Loucy (cell line): ENCODE measurements around the gene ATAD3A.

Source experiments
- EZH2phosphoT487 ChIP-seq: fragments of 200-600 bp; IDR thresholded peaks from 2 replicates; pipeline ENCODE4 v1.6.1; 2018; ENCODE audit warnings: antibody characterized with exemption, mild to moderate bottlenecking, moderate library complexity, borderline replicate concordance
- TF ChIP-seq, protein P1 (sequence below): fragments of 200-600 bp; sonication (generic); conservative IDR thresholded peaks from 2 replicates; pipeline ENCODE4 v1.5.1; 2014; ENCODE audit warnings: mild to moderate bottlenecking, antibody characterized with exemption, low read length

DNA sequence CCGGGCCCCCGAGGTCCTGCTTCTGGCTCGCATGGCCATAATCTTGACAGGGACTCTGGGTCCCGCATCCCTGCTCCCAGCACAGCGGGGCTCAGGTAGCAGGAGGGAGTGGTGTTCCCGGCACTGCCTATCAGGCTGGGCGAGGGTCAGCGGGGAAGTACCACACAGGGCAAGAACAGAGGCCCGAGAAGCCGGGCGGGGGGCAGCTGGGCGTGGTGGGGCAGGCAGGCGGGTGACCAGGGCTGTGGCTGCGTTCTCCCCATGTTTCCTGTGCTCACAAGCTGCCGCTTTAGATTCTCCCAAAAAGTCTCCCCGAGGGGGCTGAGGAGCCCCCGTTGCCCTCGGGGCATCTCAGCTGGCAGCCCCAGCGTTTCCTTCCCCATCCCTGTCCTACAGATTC is 22.1 kb upstream of the ATAD3A start:
- TF ChIP-seq EZH2phosphoT487: no peak
- TF ChIP-seq, protein P1, sequence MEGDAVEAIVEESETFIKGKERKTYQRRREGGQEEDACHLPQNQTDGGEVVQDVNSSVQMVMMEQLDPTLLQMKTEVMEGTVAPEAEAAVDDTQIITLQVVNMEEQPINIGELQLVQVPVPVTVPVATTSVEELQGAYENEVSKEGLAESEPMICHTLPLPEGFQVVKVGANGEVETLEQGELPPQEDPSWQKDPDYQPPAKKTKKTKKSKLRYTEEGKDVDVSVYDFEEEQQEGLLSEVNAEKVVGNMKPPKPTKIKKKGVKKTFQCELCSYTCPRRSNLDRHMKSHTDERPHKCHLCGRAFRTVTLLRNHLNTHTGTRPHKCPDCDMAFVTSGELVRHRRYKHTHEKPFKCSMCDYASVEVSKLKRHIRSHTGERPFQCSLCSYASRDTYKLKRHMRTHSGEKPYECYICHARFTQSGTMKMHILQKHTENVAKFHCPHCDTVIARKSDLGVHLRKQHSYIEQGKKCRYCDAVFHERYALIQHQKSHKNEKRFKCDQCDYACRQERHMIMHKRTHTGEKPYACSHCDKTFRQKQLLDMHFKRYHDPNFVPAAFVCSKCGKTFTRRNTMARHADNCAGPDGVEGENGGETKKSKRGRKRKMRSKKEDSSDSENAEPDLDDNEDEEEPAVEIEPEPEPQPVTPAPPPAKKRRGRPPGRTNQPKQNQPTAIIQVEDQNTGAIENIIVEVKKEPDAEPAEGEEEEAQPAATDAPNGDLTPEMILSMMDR: no peak
